Mucosa of stomach (tissue), 1 donor: ENCODE results near the gene RBMXL3.

ENCODE experiments used
- H3K27me3 ChIP-seq: one replicate; pipeline ENCODE4 v1.7.0; 2013; ENCODE audit warnings: mild to moderate bottlenecking, low read length; ENCODE audit not compliant: control insufficient read depth, insufficient read depth
- H3K36me3 ChIP-seq: one replicate; pipeline ENCODE4 v1.7.0; 2013; ENCODE audit warnings: low read length; ENCODE audit not compliant: control insufficient read depth, insufficient read depth
- H3K4me1 ChIP-seq: one replicate; pipeline ENCODE4 v1.7.0; 2013; ENCODE audit warnings: mild to moderate bottlenecking, low read length; ENCODE audit not compliant: control insufficient read depth, insufficient read depth
- H3K4me3 ChIP-seq: one replicate; pipeline ENCODE4 v1.7.0; 2013; ENCODE audit warnings: low read length
- H3K9ac ChIP-seq: one replicate; pipeline ENCODE4 v1.7.0; 2013; ENCODE audit warnings: mild to moderate bottlenecking, low read length, moderate library complexity
- H3K9me3 ChIP-seq: one replicate; pipeline ENCODE4 v1.7.0; 2013; ENCODE audit warnings: mild to moderate bottlenecking, low read length, moderate library complexity; ENCODE audit not compliant: control insufficient read depth
- donor health status: Pancreatic carcinoma.

RBMXL3 gene

DNA sequence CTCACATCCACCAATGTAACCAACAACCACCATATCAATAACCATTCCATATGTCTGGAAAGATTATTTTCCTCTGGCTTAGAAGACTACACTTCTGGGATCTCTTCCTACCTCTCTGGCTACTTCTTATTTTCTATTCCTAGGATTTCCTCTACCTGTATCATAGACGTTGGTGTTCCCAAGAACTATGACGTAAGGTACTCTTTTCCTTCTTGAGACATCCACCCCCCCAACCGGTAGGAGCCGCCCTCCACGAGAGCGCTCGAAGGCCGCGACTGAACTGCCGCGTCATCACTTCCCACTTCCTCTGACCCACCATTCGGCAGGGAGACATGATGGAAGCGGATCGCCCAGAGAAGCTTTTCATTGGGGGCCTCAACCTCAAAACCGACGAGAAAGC is at the start of gene RBMXL3:
TSS of gene RBMXL3 (plus strand) at position 301 of the 400 bp plus-strand sequence. CDS start at position 333, 32 bp downstream.
- no peaks in the 10 kb centered on the region for H3K9me3 ChIP-seq
- no peaks in the 10 kb centered on the region for H3K27me3 ChIP-seq
- H3K4me1 ChIP-seq, result no peaks in the 10 kb centered on the region
- no peaks in the 10 kb centered on the region for H3K36me3 ChIP-seq
- no peak within 1 kb of the TSS for H3K9ac ChIP-seq
- H3K4me3 ChIP-seq, result no peak within 1 kb of the TSS

DNA sequence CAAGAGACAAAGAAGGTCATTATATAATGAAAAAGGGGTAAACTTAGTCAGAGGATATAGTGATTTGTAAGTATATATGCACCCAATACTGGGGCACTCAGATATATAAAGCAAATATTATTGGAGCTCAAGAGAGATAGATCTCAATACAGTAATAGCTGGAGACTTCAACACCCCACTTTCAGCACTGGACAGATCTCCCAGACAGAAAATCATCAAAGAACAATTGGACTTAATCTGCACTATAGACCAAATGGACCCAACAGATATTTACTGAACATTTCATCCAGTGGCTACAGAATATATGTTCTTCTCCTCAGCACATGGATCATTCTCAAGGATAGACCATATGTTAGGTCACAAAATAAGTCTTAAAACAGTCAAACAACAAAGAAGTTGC is 47.2 kb upstream of the RBMXL3 start:
- Histone ChIP-seq H3K4me3 (no peak overlapping the region), H3K27me3 (no peaks in the 10 kb centered on the region), H3K36me3 (no peaks in the 10 kb centered on the region), H3K4me1 (no peaks in the 10 kb centered on the region), H3K9ac (no peak overlapping the region), H3K9me3 (no peaks in the 10 kb centered on the region)

DNA sequence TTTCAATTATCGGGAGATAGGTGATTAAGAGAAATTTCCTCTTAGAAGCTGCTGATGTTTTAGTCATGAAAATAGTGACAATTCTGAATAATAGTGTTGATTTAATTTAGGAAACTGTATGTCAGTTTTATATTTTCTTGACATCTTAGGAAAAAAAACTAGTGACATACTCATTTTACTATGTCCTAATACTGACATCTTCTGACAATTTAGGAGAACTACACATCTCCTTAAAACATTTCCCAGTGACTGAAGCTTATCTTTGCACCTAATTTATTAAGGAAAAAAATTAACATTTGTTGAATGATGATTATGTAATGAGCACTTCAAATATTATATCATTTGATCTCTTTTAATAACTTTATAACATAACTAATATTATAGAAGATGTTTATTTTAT is 42.0 kb upstream of the RBMXL3 start:
- H3K9ac ChIP-seq, result no peak overlapping the region
- H3K36me3 ChIP-seq, result no peaks in the 10 kb centered on the region
- no peaks in the 10 kb centered on the region for H3K27me3 ChIP-seq
- no peaks in the 10 kb centered on the region for H3K4me1 ChIP-seq
- no peaks in the 10 kb centered on the region for H3K9me3 ChIP-seq
- no peak overlapping the region for H3K4me3 ChIP-seq

DNA sequence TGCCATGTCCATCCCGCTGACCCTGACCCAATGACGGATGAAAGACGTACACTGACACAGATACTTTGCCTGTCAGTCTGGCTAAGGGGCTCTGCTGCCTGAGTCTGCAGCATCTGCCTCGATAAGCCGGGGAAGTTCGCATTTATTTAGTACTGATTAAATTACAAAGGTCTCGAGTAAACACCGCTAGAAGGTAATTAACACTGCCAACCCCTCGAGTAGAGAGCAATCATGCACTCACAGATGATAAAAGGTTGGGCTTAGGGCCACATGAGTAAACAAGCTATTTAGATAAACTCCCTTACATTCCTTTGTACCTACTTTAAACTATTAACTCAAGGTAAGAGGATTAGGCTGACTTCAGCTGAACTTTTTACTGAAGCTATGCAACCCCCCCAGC is 16.0 kb upstream of the RBMXL3 start:
- Histone ChIP-seq H3K27me3 (no peaks in the 10 kb centered on the region), H3K4me1 (no peaks in the 10 kb centered on the region)

DNA sequence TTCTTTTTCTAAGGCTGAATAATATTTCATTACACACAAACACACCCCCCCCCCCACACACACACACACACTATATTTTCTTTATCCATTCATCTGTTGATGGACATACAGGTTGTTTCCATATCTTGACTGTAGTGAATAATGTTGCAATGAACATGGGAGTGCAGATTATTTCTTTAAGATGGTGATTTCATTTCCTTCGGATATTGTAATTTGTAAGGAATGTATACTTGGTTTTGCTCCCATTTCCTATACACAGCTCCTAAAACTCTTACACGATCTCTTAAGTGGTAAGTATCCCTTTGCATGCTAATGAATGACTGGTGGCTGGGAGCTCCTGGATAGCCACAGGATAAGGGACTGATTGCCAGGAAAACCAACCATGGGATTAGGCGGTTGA is 14.7 kb upstream of the RBMXL3 start:
- Histone ChIP-seq H3K27me3 (no peaks in the 10 kb centered on the region), H3K9me3 (no peaks in the 10 kb centered on the region), H3K9ac (no peak overlapping the region), H3K36me3 (no peaks in the 10 kb centered on the region), H3K4me3 (no peak overlapping the region), H3K4me1 (no peaks in the 10 kb centered on the region)

More for the DNA sequence above, 16.0 kb upstream of the RBMXL3 start:
- no peaks in the 10 kb centered on the region for H3K9me3 ChIP-seq
- H3K4me3 ChIP-seq, result no peak overlapping the region
- H3K9ac ChIP-seq, result no peak overlapping the region
- H3K36me3 ChIP-seq, result no peaks in the 10 kb centered on the region

DNA sequence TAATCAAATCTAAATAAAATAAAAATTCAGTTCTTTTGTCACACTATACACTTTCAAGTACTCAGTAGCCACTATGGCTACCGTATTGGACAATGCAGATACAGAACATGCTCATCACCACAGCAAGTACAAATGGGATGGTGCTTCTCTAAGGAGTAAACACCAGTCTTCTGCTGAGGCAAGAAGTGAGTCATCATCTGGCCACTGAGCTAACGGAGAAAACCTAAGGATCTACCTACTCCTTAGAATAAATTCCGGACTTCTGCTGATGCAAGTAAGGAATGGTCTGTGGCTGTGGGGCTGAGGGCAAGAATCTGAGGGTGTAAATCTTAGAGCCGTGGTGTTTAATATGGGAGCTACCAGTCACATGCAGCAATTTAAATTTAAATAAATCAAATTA is 11.3 kb upstream of the RBMXL3 start:
- no peak overlapping the region for H3K4me3 ChIP-seq
- H3K9ac ChIP-seq, result no peak overlapping the region
- no peaks in the 10 kb centered on the region for H3K36me3 ChIP-seq
- H3K9me3 ChIP-seq, result no peaks in the 10 kb centered on the region
- H3K27me3 ChIP-seq, result no peaks in the 10 kb centered on the region
- no peaks in the 10 kb centered on the region for H3K4me1 ChIP-seq

DNA sequence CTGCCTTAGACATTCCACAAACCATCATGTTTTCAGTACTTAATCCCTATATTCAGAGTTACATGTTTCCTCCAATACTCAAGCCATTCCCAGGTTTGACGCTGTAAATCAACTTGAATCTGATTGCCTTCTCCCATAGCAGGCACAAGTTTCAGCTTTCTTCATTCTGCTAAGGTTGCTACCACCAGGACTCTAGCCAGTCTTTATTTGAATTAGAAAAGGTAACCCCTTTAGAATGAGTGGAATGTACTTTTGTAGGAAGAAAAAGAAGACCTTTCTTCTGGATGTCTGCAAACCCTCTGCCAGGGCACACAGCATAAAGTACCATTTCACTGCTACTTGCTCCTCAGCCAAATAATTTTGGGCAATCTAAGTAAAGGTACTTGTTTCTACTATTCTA is 10.7 kb upstream of the RBMXL3 start:
- no peak overlapping the region for H3K9ac ChIP-seq
- H3K4me1 ChIP-seq, result no peaks in the 10 kb centered on the region
- no peaks in the 10 kb centered on the region for H3K36me3 ChIP-seq
- H3K27me3 ChIP-seq, result no peaks in the 10 kb centered on the region
- no peak overlapping the region for H3K4me3 ChIP-seq
- H3K9me3 ChIP-seq, result no peaks in the 10 kb centered on the region

DNA sequence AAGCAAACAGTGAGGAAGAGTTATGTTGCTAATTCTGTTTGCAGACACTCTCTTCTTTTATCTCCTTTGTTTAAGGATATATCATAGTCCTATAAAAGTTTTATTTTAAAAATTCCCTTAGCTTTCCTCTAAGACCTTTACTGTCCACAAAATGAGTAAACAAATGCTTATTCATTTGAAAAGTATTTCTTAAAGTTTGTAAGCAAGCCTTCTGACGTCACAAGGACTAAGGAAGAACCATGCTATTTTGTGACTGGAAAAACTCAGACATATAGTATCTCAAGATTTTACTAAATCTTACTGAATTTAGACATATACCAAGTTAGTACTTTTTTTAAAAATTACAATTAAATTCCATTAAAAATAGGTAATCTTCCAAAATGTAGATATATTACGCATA is 5.2 kb upstream of the RBMXL3 start:
- Histone ChIP-seq H3K9me3 (no peaks in the 10 kb centered on the region), H3K4me1 (no peaks in the 10 kb centered on the region), H3K9ac (no peak overlapping the region), H3K36me3 (no peaks in the 10 kb centered on the region), H3K4me3 (no peak overlapping the region), H3K27me3 (no peaks in the 10 kb centered on the region)

DNA sequence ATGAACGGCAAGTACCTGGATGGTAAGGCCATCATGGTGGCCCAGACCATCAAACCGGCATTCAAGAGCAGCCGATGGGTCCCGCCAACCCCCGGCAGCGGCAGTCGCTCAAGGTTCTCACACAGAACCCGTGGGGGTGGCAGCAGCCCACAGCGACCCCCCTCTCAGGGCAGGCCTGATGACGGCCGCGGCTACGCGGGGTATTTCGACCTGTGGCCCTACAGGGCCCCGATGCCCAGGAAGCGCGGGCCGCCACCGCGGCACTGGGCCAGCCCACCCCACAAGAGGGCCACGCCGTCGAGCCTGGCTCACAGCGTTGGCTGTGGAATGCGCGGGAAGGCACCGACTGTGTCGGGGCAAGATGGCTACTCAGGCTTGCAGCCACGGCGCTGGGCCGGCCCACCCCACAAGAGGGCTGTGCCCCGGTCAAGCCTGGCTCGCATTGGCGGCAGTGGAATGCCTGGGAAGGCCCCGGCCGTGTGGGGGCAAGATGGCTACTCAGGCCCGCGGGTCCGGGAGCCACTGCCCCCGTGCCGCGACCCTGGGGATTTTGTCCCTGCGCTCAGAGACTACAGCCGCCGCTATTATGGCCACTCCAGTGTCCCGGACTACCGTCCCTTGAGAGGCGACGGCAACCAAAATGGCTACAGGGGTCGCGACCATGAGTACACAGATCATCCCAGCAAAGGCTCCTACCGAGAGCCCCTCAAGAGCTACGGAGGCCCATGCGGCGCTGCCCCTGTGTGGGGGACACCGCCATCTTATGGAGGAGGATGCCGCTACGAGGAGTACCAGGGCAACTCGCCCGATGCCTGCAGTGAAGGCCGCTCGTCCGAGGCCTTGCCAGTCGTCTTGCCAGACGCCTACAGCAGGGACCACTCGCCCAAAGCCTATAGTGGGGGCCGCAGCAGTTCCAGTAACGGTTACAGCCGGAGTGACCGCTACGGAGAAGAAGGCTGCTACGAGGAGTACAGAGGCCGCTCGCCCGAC is 731 bp downstream of the RBMXL3 start:
- no peaks in the 10 kb centered on the region for H3K4me1 ChIP-seq
- no peaks in the 10 kb centered on the region for H3K36me3 ChIP-seq
- H3K27me3 ChIP-seq, result no peaks in the 10 kb centered on the region
- no peaks in the 10 kb centered on the region for H3K9me3 ChIP-seq
- no peak overlapping the region for H3K4me3 ChIP-seq
- H3K9ac ChIP-seq, result no peak overlapping the region

DNA sequence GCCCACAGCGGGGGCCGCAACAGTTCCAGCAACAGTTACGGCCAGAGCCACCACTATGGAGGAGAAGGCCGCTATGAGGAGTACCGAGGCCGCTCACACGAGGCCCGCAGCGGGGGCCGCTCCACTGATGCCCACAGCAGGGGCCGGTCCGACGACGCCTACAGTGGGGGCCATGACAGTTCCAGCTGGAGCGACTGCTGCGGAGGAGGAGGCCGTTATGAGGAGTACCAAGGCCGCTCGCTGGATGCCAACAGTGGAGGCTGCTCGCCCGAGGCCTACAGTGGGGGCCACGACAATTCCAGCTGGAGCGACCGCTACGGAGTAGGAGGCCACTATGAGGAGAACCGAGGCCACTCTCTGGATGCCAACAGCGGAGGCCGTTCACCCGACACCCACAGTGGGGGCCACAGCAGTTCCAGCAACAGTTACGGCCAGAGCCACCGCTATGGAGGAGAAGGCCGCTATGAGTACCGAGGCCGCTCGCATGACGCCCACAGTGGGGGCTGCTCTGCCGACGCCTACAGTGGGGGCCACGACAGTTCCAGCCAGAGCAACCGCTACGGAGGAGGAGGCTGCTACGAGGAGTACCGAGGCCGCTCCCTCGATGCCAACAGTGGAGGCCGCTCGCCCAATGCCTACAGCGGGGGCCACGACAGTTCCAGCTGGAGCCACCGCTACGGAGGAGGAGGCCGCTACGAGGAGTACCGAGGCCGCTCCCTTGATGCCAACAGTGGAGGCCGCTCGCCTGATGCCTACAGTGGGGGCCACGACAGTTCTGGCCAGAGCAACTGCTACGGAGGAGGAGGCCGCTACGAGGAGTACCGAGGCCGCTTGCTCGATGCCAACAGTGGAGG is 1.7 kb downstream of the RBMXL3 start:
- no peak overlapping the region for H3K9ac ChIP-seq
- no peak overlapping the region for H3K4me3 ChIP-seq
- H3K4me1 ChIP-seq, result no peaks in the 10 kb centered on the region
- H3K36me3 ChIP-seq, result no peaks in the 10 kb centered on the region
- no peaks in the 10 kb centered on the region for H3K27me3 ChIP-seq
- no peaks in the 10 kb centered on the region for H3K9me3 ChIP-seq

DNA sequence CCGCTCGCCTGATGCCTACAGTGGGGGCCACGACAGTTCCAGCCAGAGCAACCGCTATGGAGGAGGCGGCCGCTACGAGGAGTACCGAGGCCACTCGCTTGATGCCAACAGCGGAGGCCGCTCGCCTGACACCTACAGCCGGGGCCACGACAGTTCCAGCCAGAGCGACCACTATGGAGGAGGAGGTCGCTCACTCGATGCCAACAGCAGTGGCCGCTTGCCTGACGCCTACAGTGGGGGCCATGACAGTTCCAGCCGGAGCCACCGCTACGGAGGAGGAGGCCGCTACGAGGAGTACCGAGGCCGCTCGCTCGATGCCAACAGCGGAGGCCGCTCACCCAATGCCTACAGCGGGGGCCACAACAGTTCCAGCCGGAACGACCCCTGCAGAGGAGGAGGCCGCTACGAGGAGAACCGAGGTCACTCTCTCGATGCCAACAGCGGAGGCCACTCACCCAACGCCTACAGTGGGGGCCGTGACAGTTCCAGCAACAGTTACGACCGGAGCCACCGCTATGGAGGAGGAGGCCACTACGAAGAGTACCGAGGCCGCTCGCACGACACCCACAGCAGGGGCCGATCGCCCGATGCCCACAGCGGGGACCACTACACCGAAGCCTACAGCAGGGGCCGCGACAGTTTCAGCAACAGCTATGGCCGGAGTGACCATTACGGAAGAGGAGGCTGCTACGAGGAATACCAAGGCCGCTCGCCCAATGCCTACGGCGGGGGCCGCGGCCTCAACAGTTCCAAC is 2.5 kb downstream of the RBMXL3 start:
- no peaks in the 10 kb centered on the region for H3K27me3 ChIP-seq
- H3K9ac ChIP-seq, result no peak overlapping the region
- H3K4me1 ChIP-seq, result no peaks in the 10 kb centered on the region

More for the DNA sequence above, 2.5 kb downstream of the RBMXL3 start:
- no peak overlapping the region for H3K4me3 ChIP-seq
- H3K36me3 ChIP-seq, result no peaks in the 10 kb centered on the region
- no peaks in the 10 kb centered on the region for H3K9me3 ChIP-seq
